ENCODE results near the gene METTL9. TPM values are rescaled to one million over a fixed set of nuclear protein-coding genes. Genes with fewer than 3 reads are reported as not detected.

METTL9 gene
- total RNA-seq, 1 experiment from 2014 or later = 41.4 TPM

- Histone ChIP-seq H3K79me2 (ENCODE audit: insufficient read depth, low read length) (peaks cover 52% of the 10 kb centered on the region), H3K9me3 (ENCODE audit: control insufficient read depth in 1 of 2, insufficient read depth in 1 of 2, low read depth in 1 of 2, low read length in 2 of 2) (no peaks in the 10 kb centered on the region), H4K20me1 (ENCODE audit: insufficient read depth) (no peaks in the 10 kb centered on the region), H3K27me3 (ENCODE audit: insufficient read depth, low read length) (no peaks in the 10 kb centered on the region), H3K9ac (ENCODE audit: low read length) (no peak overlapping the region), H3K27ac (ENCODE audit: low read depth, low read length) (no peak overlapping the region), H3K36me3 (ENCODE audit: control insufficient read depth in 1 of 2, insufficient read depth in 2 of 2, low read length in 2 of 2) (no peaks in the 10 kb centered on the region), H3K4me1 (ENCODE audit: control insufficient read depth in 1 of 2, insufficient read depth in 2 of 2, low read length in 2 of 2) (no peaks in the 10 kb centered on the region), H3K9me2 (ENCODE audit: insufficient read depth) (no peaks in the 10 kb centered on the region), H2AFZ (ENCODE audit: low read depth, low read length, poor library complexity, severe bottlenecking) (no peak overlapping the region), H3K4me2 (ENCODE audit: low read length) (no peak overlapping the region), H3K4me3 (replicated peaks in 1 of 2; ENCODE audit: low read depth in 1 of 2, low read length in 2 of 2) (no peak overlapping the region)
- no peak for DNase-seq (ENCODE audit: low read depth, low spot score)
- ChIA-PET POLR2A (no interaction called here), CTCF (no interaction called here), RAD21 (ENCODE audit: low non-redundant PET in 1 of 2, low total read pairs in 2 of 2, uncharacterized antibody in 2 of 2, unreplicated experiment in 2 of 2) (no interaction called here)
- BruUV-seq (replicated peaks) = no TSS peak
- intact Hi-C loops (cut with micrococcal nuclease) = no loop called here
- no peak for ATAC-seq
- no peak for TF ChIP-seq EZH2 (IDR thresholded peaks at IDR 0.05)
- no peak for TF ChIP-seq RAD21 (IDR thresholded peaks at IDR 0.05; ENCODE audit: low read depth)
- TF ChIP-seq EZH2phosphoT487 (IDR thresholded peaks at IDR 0.05; ENCODE audit: borderline replicate concordance) = no peak
- no peak for TF ChIP-seq POLR2A (IDR thresholded peaks at IDR 0.05; ENCODE audit: borderline replicate concordance, extremely low read depth, insufficient read depth, insufficient read length)
- TF ChIP-seq REST (IDR thresholded peaks at IDR 0.05; ENCODE audit: low read depth) = no peak
- TF ChIP-seq SRF (IDR thresholded peaks at IDR 0.05; ENCODE audit: low read depth) = no peak
- no peak for TF ChIP-seq SIN3A (IDR thresholded peaks at IDR 0.05; ENCODE audit: low read depth)
- TF ChIP-seq ATF3 (IDR thresholded peaks at IDR 0.05) = no peak
- TF ChIP-seq JUND (IDR thresholded peaks at IDR 0.05) = no peak
- TF ChIP-seq EGR1 (IDR thresholded peaks at IDR 0.05; ENCODE audit: low read depth) = no peak
- TF ChIP-seq FOSL1 (IDR thresholded peaks at IDR 0.05; ENCODE audit: low read depth) = no peak
- no peak for TF ChIP-seq TCF7L2 (IDR thresholded peaks at IDR 0.05; ENCODE audit: borderline replicate concordance, extremely low read depth, insufficient read depth, insufficient read length)
- TF ChIP-seq CBX3 (IDR thresholded peaks at IDR 0.05; ENCODE audit: low read depth) = no peak
Observed at GRCh38 chr16:21611556-21612384, 12.4 kb downstream of the METTL9 start.
